ENCODE measurements around the gene GLIS2. TPM values are rescaled to one million over a fixed set of nuclear protein-coding genes. Genes with fewer than 3 reads are reported as not detected.

The GLIS2 gene
- total RNA-seq, 1 donor from 2014 or later = 23.2 TPM

GRCh38 chr16:4380119-4381063 lies 64.5 kb downstream of the GLIS2 start:
- H3K9me3 Mint-ChIP-seq (ENCODE audit: low read depth) = no peaks in the 10 kb centered on the region
- no peak overlapping the region for H3K4me3 Mint-ChIP-seq (ENCODE audit: low read depth)
- peaks cover 25% of the 10 kb centered on the region for H3K4me1 Mint-ChIP-seq (ENCODE audit: low read depth)
- DNase-seq (ENCODE audit: low spot score, unreplicated experiment) = no peak
- TF ChIP-seq CTCF (IDR thresholded peaks at IDR 0.05; ENCODE audit: unreplicated experiment) = no peak
- no peak overlapping the region for H3K27ac Mint-ChIP-seq
- no peaks in the 10 kb centered on the region for H3K27me3 Mint-ChIP-seq
- no peaks in the 10 kb centered on the region for H3K36me3 Mint-ChIP-seq (ENCODE audit: insufficient read depth)

GRCh38 chr16:4381072-4381934 lies 65.4 kb downstream of the GLIS2 start:
- H3K27me3 Mint-ChIP-seq = no peaks in the 10 kb centered on the region
- H3K9me3 Mint-ChIP-seq (ENCODE audit: low read depth) = no peaks in the 10 kb centered on the region
- no peak for TF ChIP-seq CTCF (IDR thresholded peaks at IDR 0.05; ENCODE audit: unreplicated experiment)
- H3K36me3 Mint-ChIP-seq (ENCODE audit: insufficient read depth) = no peaks in the 10 kb centered on the region
- H3K4me3 Mint-ChIP-seq (ENCODE audit: low read depth) = no peak overlapping the region
- no peak for DNase-seq (ENCODE audit: low spot score, unreplicated experiment)
- H3K27ac Mint-ChIP-seq = no peak overlapping the region
- H3K4me1 Mint-ChIP-seq (ENCODE audit: low read depth) = peaks cover 23% of the 10 kb centered on the region

GRCh38 chr16:4381935-4382794 lies 66.3 kb downstream of the GLIS2 start:
- H3K36me3 Mint-ChIP-seq (ENCODE audit: insufficient read depth) = no peaks in the 10 kb centered on the region
- no peaks in the 10 kb centered on the region for H3K9me3 Mint-ChIP-seq (ENCODE audit: low read depth)
- no peak for DNase-seq (ENCODE audit: low spot score, unreplicated experiment)
- no peaks in the 10 kb centered on the region for H3K27me3 Mint-ChIP-seq
- peaks cover 21% of the 10 kb centered on the region for H3K4me1 Mint-ChIP-seq (ENCODE audit: low read depth)
- H3K27ac Mint-ChIP-seq = no peak overlapping the region
- H3K4me3 Mint-ChIP-seq (ENCODE audit: low read depth) = no peak overlapping the region
- TF ChIP-seq CTCF (IDR thresholded peaks at IDR 0.05; ENCODE audit: unreplicated experiment) = no peak

GRCh38 chr16:4382795-4383357 lies 67.0 kb downstream of the GLIS2 start:
- H3K36me3 Mint-ChIP-seq (ENCODE audit: insufficient read depth) = no peaks in the 10 kb centered on the region
- H3K4me1 Mint-ChIP-seq (ENCODE audit: low read depth) = peaks cover 14% of the 10 kb centered on the region
- H3K4me3 Mint-ChIP-seq (ENCODE audit: low read depth) = no peak overlapping the region
- no peak for DNase-seq (ENCODE audit: low spot score, unreplicated experiment)
- peak overlapping the region; percentile 74 for H3K27ac Mint-ChIP-seq
- H3K9me3 Mint-ChIP-seq (ENCODE audit: low read depth) = no peaks in the 10 kb centered on the region
- H3K27me3 Mint-ChIP-seq = no peaks in the 10 kb centered on the region
- TF ChIP-seq CTCF (IDR thresholded peaks at IDR 0.05; ENCODE audit: unreplicated experiment) = no peak

Data from progenitor cell of endocrine pancreas (in vitro differentiated cells).